Upper lobe of right lung (tissue), 1 donor: Measurements from ENCODE around the gene PARD3. TPM values are rescaled to one million over a fixed set of nuclear protein-coding genes. Genes with fewer than 3 reads are reported as not detected.

Experiments
- ATAC-seq: fragments of 200-7000 bp; cut with Tn5 transposase; one replicate; pipeline ENCODE4 v1.9.1; 2020; ENCODE audit warnings: mild to moderate bottlenecking, moderate library complexity
- DNase-seq: peaks from one replicate; pipeline ENCODE4 v3.0.0-alpha.2; 2020
- H3K27ac ChIP-seq: fragments of 200-600 bp; one replicate; pipeline ENCODE4 v1.8.0; 2022
- H3K27me3 ChIP-seq: fragments of 200-600 bp; one replicate; pipeline ENCODE4 v1.8.0; 2022; ENCODE audit warnings: mild to moderate bottlenecking
- H3K36me3 ChIP-seq: fragments of 200-600 bp; one replicate; pipeline ENCODE4 v1.8.0; 2022
- H3K4me1 ChIP-seq: fragments of 200-600 bp; one replicate; pipeline ENCODE4 v1.8.0; 2022
- H3K4me3 ChIP-seq: fragments of 200-600 bp; one replicate; pipeline ENCODE4 v1.8.0; 2022; ENCODE audit warnings: mild to moderate bottlenecking
- H3K9me3 ChIP-seq: fragments of 200-600 bp; one replicate; pipeline ENCODE4 v1.8.0; 2022
- CTCF ChIP-seq: fragments of 200-600 bp; IDR thresholded peaks from one replicate; pipeline ENCODE4 v1.8.0; 2022; ENCODE audit warnings: antibody characterized with exemption
- intact Hi-C: fragments of 100-400 bp; cut with DNase I; formaldehyde crosslinking; loops from one replicate; pipeline ENCODE4 v1.11.0; 2022
- total RNA-seq: library from RNA; stranded (reverse); fragmentation: NEBNext Ultra II Directional; extraction: Animal tissue kit (Norgen Biotek cat#: 25700); gene quantifications from one replicate; pipeline ENCODE4 v1.2.1, GENCODE V29; 2021
- donor health status: DM: no; HTN: yes; CAD: no; lungs with severe emphysema.

The PARD3 gene
- total RNA-seq, 1 donor from 2014 or later: 38.5 TPM

- ATAC-seq (peak; percentile 40), DNase-seq (no peak)
- H3K9me3 ChIP-seq: no peaks in the 10 kb centered on the region
- intact Hi-C loops: no loop called here
- H3K4me1 ChIP-seq: no peaks in the 10 kb centered on the region
- peak overlapping the region; percentile 30 for H3K27ac ChIP-seq
- no peak overlapping the region for H3K4me3 ChIP-seq
- H3K27me3 ChIP-seq: no peaks in the 10 kb centered on the region
- no peak for TF ChIP-seq CTCF
- H3K36me3 ChIP-seq: no peaks in the 10 kb centered on the region
Measured at GRCh38 chr10:34080485-34081346, 734.4 kb downstream of the PARD3 start.

DNA sequence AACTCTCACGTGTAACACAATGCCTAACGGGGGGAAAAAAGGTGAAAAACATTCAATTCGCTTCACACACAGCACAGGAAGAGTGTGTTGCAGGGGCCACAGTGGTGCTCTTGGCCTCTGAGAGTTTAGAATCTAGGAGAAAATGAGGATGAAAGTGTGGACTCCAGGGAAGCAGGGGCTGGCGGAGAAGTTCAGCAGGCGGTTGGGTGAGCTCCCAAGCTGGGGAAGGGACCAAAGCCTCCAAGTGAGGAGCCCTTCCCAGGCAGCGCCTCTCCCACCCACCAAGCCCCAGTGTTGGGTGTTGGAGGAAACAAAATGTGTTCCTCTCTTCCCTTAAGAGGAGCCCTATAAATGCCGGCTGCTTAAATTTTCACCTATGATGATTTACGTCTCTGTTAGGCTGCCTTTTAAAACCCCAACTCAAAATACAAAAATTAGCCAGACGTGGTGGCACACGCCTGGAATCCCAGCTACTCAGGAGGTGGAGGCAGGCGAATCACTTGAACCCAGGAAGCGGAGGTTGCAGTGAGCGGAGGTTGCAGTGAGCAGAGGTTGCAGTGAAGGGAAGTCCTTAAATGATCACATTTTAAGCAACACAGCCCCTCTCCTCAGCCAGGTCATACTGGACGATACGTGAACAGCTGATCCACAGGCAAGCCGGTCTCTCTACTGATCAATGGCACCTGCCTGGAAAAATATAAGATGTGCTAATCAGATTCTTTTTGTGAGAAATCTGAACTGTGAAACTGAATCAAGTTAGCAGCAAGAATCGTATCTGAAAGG is 735.2 kb downstream of the PARD3 start:
- H3K36me3 ChIP-seq: no peaks in the 10 kb centered on the region
- H3K27ac ChIP-seq: peak overlapping the region; percentile 30
- no peaks in the 10 kb centered on the region for H3K9me3 ChIP-seq
- DNase-seq: no peak
- TF ChIP-seq CTCF: no peak
- H3K27me3 ChIP-seq: no peaks in the 10 kb centered on the region
- ATAC-seq: no peak
- no peaks in the 10 kb centered on the region for H3K4me1 ChIP-seq
- intact Hi-C loops: no loop called here
- H3K4me3 ChIP-seq: no peak overlapping the region

DNA sequence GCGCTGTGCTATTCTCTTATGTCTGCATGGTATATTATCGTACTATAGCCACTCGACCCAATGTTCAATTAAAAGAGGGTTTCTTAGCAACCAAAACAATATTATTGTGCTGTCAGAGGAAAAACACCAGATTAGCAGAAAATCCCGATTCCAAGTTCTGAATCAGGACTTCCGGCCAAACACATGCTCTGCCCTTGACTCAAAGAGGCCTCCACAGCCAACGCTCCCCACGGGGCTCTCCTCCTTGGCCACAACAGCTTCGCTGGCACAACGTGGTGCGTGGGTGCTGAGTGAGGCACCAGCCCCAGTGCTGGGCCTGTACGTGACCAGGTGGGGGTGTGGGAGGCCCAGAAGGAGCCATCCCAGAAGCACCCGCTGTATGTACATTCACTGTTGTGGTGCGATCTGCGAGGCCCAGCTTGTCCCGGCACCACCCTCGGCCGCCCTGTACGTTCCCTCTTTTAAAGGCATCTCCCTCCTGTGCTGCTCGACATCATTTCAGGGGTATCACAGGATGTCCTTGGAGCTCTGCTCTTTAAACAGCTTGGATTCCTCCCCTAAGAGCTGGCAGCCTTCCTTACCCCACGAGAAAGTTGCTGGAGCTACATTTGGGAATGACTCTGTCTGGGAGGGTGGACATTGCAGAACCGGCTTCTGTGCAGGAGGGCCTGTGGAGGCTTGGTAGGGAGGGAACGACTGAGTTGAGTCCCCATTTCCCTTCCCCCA is 736.2 kb downstream of the PARD3 start:
- Histone ChIP-seq H3K36me3 (no peaks in the 10 kb centered on the region), H3K4me1 (no peaks in the 10 kb centered on the region), H3K27me3 (no peaks in the 10 kb centered on the region), H3K9me3 (no peaks in the 10 kb centered on the region), H3K27ac (peak overlapping the region; percentile 58), H3K4me3 (no peak overlapping the region)
- DNase-seq: no peak
- ATAC-seq: peak; percentile 11
- intact Hi-C loops: no loop called here
- TF ChIP-seq CTCF: no peak

DNA sequence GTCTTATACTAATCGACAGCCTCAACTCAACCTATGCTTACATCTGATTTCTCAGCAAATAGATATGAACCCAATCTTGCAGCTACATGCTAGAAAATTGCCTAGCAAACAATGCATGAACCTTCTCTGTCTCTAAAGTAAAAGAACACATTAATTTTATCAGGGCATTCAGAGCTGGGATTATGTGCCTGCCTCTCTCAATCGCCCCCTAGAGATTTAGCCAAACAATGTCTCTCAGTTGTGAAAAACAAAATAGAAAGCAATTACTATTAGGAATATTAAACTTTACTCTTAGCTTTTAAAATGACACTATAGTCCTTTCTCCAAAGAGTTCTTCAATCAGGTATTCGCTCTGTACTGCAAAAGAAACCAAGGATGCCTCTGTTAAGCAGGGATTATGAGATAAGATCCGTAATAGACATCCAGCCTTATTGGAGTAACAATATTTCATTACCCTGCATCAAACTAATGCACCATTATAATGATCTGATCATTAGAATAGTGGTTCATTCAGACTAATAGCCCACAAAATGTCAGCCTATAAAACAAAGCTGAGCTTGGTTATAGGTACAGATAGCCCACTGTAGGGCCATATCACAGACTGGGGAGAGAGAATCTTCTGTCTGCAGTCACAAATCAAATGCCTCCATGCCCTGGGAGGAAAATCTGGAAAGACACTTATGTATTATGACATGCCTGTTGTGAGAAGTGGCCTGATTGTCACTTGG is 736.9 kb downstream of the PARD3 start:
- ATAC-seq: no peak
- no peak for TF ChIP-seq CTCF
- Histone ChIP-seq H3K27me3 (no peaks in the 10 kb centered on the region), H3K9me3 (no peaks in the 10 kb centered on the region), H3K36me3 (no peaks in the 10 kb centered on the region), H3K4me1 (no peaks in the 10 kb centered on the region), H3K4me3 (no peak overlapping the region), H3K27ac (peak overlapping the region; percentile 58)
- DNase-seq: no peak
- intact Hi-C loops: no loop called here

DNA sequence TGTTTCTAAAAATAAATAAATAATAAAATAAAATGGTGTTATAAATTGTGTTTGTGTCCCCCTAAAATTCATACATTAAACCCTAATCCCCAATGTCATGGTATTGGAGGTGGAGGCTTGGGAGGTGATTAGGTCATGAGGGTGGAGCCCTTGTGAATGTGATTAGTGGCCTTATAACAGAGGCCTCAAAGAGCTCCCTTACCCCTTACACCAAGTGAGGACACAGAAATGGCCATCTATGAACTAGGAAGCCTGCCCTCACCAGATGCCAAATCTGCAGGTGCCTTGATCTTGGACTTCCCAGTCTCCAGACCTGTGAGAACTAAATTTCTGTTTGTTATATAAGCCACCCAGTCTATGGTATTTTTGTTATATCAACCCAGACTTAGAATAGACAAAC is 738.7 kb downstream of the PARD3 start:
- Histone ChIP-seq H3K9me3 (no peaks in the 10 kb centered on the region), H3K36me3 (no peaks in the 10 kb centered on the region), H3K4me3 (no peak overlapping the region), H3K27me3 (no peaks in the 10 kb centered on the region), H3K4me1 (no peaks in the 10 kb centered on the region), H3K27ac (no peak overlapping the region)
- DNase-seq (no peak), ATAC-seq (no peak)
- intact Hi-C loops: no loop called here
- TF ChIP-seq CTCF: no peak
